Activated T-cell treated with anti-CD3 and anti-CD28 coated beads, Interleukin-2, amount 50 U/mL, for 72 hours (primary cell): ENCODE data around the gene KDM4C. TPM values are rescaled to one million over a fixed set of nuclear protein-coding genes. Genes with fewer than 3 reads are reported as not detected.

Source experiments
- ATAC-seq, 2 donors: fragments of 150-1000 bp; cut with Tn5 transposase; replicated peaks in 1 of 2; 2 replicates each; pipeline ENCODE4 v1.10.0; 2021; ENCODE audit warnings: moderate library complexity in 2 of 2, mild to moderate bottlenecking in 1 of 2
- DNase-seq, 2 donors: peaks; one replicate each; pipeline ENCODE4 v3.0.0; 2021 to 2022; ENCODE audit warnings: mixed read lengths in 1 of 2
- H3K27ac Mint-ChIP-seq: one replicate; pipeline ENCODE4 v1.8.0; 2022; ENCODE audit warnings: mild to moderate bottlenecking, moderate library complexity, mixed read lengths
- H3K27me3 Mint-ChIP-seq: one replicate; pipeline ENCODE4 v1.8.0; 2022; ENCODE audit warnings: low read depth, mixed read lengths
- H3K36me3 Mint-ChIP-seq, 2 donors: one replicate each; pipeline ENCODE4 v1.8.0; 2022; ENCODE audit warnings: mixed read lengths in 2 of 2, mild to moderate bottlenecking in 1 of 2; ENCODE audit not compliant: insufficient read depth in 2 of 2
- H3K4me1 Mint-ChIP-seq: one replicate; pipeline ENCODE4 v1.8.0; 2022; ENCODE audit warnings: low read depth, mixed read lengths
- H3K4me3 Mint-ChIP-seq, 2 donors: one replicate each; pipeline ENCODE4 v1.8.0; 2022; ENCODE audit warnings: mild to moderate bottlenecking in 2 of 2, mixed read lengths in 2 of 2, moderate library complexity in 2 of 2
- H3K9me3 Mint-ChIP-seq, 2 donors: one replicate each; pipeline ENCODE4 v1.8.0; 2022; ENCODE audit warnings: mixed read lengths in 2 of 2
- total RNA-seq, 2 donors: library from RNA; stranded (reverse); gene quantifications; one replicate each; pipeline ENCODE4 v1.2.3, GENCODE V29; 2022

Gene KDM4C
- total RNA-seq, 2 donors from 2014 or later, result 42.9 to 46.7 TPM

- H3K4me3 Mint-ChIP-seq, result no peak overlapping the region
- H3K4me1 Mint-ChIP-seq, result no peaks in the 10 kb centered on the region
- no peaks in the 10 kb centered on the region for H3K27me3 Mint-ChIP-seq
- ATAC-seq, result no peak
- DNase-seq, result no peak
- H3K36me3 Mint-ChIP-seq, result no peaks in the 10 kb centered on the region
- no peaks in the 10 kb centered on the region for H3K9me3 Mint-ChIP-seq
- no peak overlapping the region for H3K27ac Mint-ChIP-seq
Measured at GRCh38 chr9:7089406-7090193, 331.8 kb downstream of the KDM4C start.

- no peaks in the 10 kb centered on the region for H3K27me3 Mint-ChIP-seq
- DNase-seq (no peak), ATAC-seq (no peak)
- peaks cover 0 to 6% of the 10 kb centered on the region in 2 donors for H3K36me3 Mint-ChIP-seq
- H3K4me1 Mint-ChIP-seq, result no peaks in the 10 kb centered on the region
- H3K27ac Mint-ChIP-seq, result no peak overlapping the region
- no peaks in the 10 kb centered on the region for H3K9me3 Mint-ChIP-seq
- no peak overlapping the region for H3K4me3 Mint-ChIP-seq
Measured at GRCh38 chr9:7093040-7093439, 335.3 kb downstream of the KDM4C start.

DNA sequence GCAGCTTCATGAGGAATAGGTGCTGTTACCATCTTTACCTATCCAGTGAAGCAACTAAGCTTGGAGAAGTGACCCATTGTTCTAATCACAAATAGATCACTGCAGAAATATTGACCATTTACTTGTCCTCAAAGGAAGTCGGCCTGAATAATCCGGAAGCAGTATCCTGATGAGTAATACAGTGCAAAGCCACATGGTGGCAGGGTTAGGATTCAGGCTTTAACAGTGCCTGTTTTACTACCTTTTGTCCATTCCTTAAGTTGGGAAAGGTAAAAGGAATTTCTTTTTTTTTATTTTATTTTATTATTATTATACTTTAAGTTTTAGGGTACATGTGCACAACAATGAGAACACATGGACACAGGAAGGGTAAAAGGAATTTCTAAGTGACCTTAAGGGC, 336.3 kb downstream of the KDM4C start:
- Mint-ChIP-seq H3K4me3 (no peak overlapping the region), H3K27ac (no peak overlapping the region), H3K4me1 (no peaks in the 10 kb centered on the region), H3K9me3 (peaks cover 3 to 4% of the 10 kb centered on the region in 2 donors), H3K36me3 (peaks cover 4 to 16% of the 10 kb centered on the region in 2 donors), H3K27me3 (no peaks in the 10 kb centered on the region)
- ATAC-seq (no peak), DNase-seq (no peak)

DNA sequence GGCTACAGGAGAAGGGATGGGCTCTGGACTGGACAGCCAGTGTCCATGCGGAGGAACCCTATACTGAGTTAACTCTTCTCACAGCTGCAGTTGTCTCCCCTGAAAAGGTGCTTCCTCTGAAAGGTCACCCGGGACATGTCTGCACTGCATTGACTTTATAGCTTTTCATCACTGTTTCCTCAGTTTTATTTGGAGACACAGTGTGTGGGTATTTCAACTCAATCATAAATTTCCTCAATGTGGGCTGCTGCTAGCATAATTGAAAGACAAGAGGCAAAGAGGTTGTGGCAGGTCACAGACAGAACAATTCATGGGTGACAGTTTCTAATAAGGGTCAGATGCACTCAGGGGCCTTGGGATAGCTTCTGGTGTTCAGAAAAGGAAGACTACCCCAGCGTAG, 336.8 kb downstream of the KDM4C start:
- DNase-seq (no peak), ATAC-seq (no peak)
- H3K27me3 Mint-ChIP-seq, result no peaks in the 10 kb centered on the region
- H3K4me1 Mint-ChIP-seq, result no peaks in the 10 kb centered on the region
- H3K27ac Mint-ChIP-seq, result no peak overlapping the region
- H3K36me3 Mint-ChIP-seq, result peaks cover 4 to 19% of the 10 kb centered on the region in 2 donors
- peaks cover 3 to 4% of the 10 kb centered on the region in 2 donors for H3K9me3 Mint-ChIP-seq
- H3K4me3 Mint-ChIP-seq, result no peak overlapping the region

- H3K4me1 Mint-ChIP-seq, result no peaks in the 10 kb centered on the region
- no peak overlapping the region for H3K27ac Mint-ChIP-seq
- no peak for DNase-seq
- ATAC-seq, result no peak
- peaks cover 3 to 4% of the 10 kb centered on the region in 2 donors for H3K9me3 Mint-ChIP-seq
- H3K4me3 Mint-ChIP-seq, result no peak overlapping the region
- H3K27me3 Mint-ChIP-seq, result no peaks in the 10 kb centered on the region
- peaks cover 4 to 19% of the 10 kb centered on the region in 2 donors for H3K36me3 Mint-ChIP-seq
Measured at GRCh38 chr9:7095058-7095457, 337.3 kb downstream of the KDM4C start.

DNA sequence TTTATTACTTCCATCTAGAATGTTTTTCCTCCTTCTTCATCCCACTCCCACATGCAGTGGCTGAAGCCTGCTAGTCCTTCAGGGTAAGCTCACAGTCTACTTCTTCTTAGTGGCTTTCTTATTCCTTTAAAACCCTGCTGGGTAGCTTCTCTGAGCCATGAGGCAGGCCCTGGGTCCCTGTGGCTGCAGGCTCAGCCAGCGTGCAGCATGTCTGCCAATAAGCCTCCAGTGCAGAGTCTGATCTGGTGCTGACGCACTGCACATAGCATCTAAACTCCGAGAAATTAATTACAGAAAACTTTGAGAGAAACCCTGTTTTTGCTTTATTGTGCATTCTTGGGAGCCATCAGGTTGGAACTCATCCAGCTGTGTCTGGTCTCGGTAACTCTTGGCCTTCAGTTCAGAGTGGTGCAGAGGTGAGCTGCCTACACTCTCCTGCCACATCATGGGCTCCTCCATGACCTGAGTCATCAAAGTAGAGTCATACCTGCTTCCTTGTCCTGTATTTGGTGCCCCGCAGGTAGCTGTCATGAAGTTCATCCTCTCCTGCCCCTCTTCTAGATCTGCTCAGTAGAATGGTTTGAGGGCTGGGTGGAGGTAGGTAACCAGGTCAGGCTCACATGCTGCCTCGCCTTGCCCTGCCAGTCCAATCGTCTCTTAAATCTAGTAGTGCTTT, 339.4 kb downstream of the KDM4C start:
- peaks cover 4 to 24% of the 10 kb centered on the region in 2 donors for H3K36me3 Mint-ChIP-seq
- H3K4me3 Mint-ChIP-seq, result no peak overlapping the region
- DNase-seq (no peak), ATAC-seq (no peak)
- no peaks in the 10 kb centered on the region for H3K4me1 Mint-ChIP-seq
- H3K27me3 Mint-ChIP-seq, result no peaks in the 10 kb centered on the region
- H3K27ac Mint-ChIP-seq, result no peak overlapping the region
- peaks cover 4 to 5% of the 10 kb centered on the region in 2 donors for H3K9me3 Mint-ChIP-seq

GRCh38 chr9:7097785-7098752, 340.3 kb downstream of the KDM4C start:
- Mint-ChIP-seq H3K27me3 (no peaks in the 10 kb centered on the region), H3K4me1 (no peaks in the 10 kb centered on the region), H3K4me3 (no peak overlapping the region), H3K36me3 (peaks cover 4 to 26% of the 10 kb centered on the region in 2 donors), H3K27ac (peak overlapping the region; percentile 51), H3K9me3 (peaks cover 4 to 5% of the 10 kb centered on the region in 2 donors)
- no peak for DNase-seq
- no peak for ATAC-seq

GRCh38 chr9:7103367-7103766, 345.6 kb downstream of the KDM4C start:
- Mint-ChIP-seq H3K27ac (no peak overlapping the region), H3K4me1 (no peaks in the 10 kb centered on the region), H3K4me3 (no peak overlapping the region), H3K27me3 (no peaks in the 10 kb centered on the region), H3K36me3 (peaks cover 9 to 29% of the 10 kb centered on the region in 2 donors), H3K9me3 (peaks cover 4 to 5% of the 10 kb centered on the region in 2 donors)
- ATAC-seq (no peak), DNase-seq (no peak)

GRCh38 chr9:7103771-7104170, 346.0 kb downstream of the KDM4C start:
- H3K36me3 Mint-ChIP-seq, result peaks cover 7 to 25% of the 10 kb centered on the region in 2 donors
- no peaks in the 10 kb centered on the region for H3K27me3 Mint-ChIP-seq
- no peak overlapping the region for H3K27ac Mint-ChIP-seq

DNA sequence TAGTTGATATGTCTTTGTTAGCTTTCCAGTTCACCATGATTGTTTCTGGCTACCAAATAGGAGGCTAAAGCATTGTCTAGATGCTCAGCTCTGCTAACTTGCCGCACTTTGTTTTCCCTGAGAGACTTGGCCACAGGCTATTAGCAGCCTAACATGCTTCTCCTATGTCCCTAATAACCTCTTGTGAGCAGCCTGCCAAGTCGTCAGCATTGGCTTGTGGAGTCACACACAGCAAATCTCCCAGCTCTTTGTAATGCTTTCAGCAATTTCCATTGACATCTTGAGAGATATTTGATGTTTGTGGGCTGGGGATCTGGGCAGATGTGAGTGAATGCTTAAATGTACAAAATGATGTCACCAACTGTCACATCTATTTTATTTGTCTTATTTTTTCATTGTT, 346.9 kb downstream of the KDM4C start:
- DNase-seq, result no peak
- peaks cover 0 to 3% of the 10 kb centered on the region in 2 donors for H3K9me3 Mint-ChIP-seq
- ATAC-seq, result no peak
- no peak overlapping the region for H3K27ac Mint-ChIP-seq
- no peaks in the 10 kb centered on the region for H3K27me3 Mint-ChIP-seq
- H3K4me3 Mint-ChIP-seq, result no peak overlapping the region
- no peaks in the 10 kb centered on the region for H3K4me1 Mint-ChIP-seq
- peaks cover 8 to 22% of the 10 kb centered on the region in 2 donors for H3K36me3 Mint-ChIP-seq

More at GRCh38 chr9:7103771-7104170, 346.0 kb downstream of the KDM4C start:
- peaks cover 2% of the 10 kb centered on the region in 2 donors for H3K9me3 Mint-ChIP-seq
- H3K4me1 Mint-ChIP-seq, result no peaks in the 10 kb centered on the region
- DNase-seq (no peak), ATAC-seq (no peak)
- H3K4me3 Mint-ChIP-seq, result no peak overlapping the region

- H3K27me3 Mint-ChIP-seq, result no peaks in the 10 kb centered on the region
- no peak for ATAC-seq
- peaks cover 0 to 4% of the 10 kb centered on the region in 2 donors for H3K9me3 Mint-ChIP-seq
- H3K4me1 Mint-ChIP-seq, result no peaks in the 10 kb centered on the region
- H3K27ac Mint-ChIP-seq, result no peak overlapping the region
- no peak for DNase-seq
- H3K36me3 Mint-ChIP-seq, result peaks cover 8 to 26% of the 10 kb centered on the region in 2 donors
- H3K4me3 Mint-ChIP-seq, result no peak overlapping the region
Measured at GRCh38 chr9:7105095-7105494, 347.3 kb downstream of the KDM4C start.

GRCh38 chr9:7108936-7109335, 351.2 kb downstream of the KDM4C start:
- no peak for DNase-seq
- Mint-ChIP-seq H3K4me3 (no peak overlapping the region), H3K27me3 (no peaks in the 10 kb centered on the region), H3K27ac (no peak overlapping the region), H3K9me3 (peaks cover 0 to 2% of the 10 kb centered on the region in 2 donors), H3K4me1 (no peaks in the 10 kb centered on the region), H3K36me3 (peaks cover 7 to 17% of the 10 kb centered on the region in 2 donors)
- no peak for ATAC-seq
